Measurements from ENCODE around the gene NONO. TPM values are rescaled to one million over a fixed set of nuclear protein-coding genes. Genes with fewer than 3 reads are reported as not detected.
"Not testable (repeated sequence)": the region's sequence is repeated elsewhere in the genome, so short reads cannot be mapped to it uniquely, and the experiment has no call there.

The NONO gene
- total RNA-seq, 4 donors from 2014 or later, result 90.5 to 101 (median 92.9) TPM

DNA sequence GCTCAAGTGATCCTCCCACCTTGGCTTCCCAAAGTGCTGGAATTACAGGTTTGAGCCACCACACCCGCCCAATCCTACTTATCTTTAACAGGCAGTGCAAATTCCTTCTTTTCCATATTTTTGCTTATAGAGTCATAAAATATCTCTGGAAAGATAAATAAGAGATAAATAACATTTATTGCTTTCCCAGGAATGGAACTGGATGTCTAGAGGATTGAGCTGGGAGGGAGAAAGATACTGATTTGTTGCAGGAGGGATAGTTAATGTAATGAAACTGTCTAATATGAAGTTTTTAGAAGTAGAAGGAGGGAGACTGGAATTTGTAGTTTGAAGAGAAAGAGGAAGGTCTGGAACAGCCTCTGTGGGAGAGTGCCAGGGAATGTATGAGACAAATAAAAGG is 38.3 kb downstream of the NONO start:
- Histone ChIP-seq H3K4me1 (no peaks in the 10 kb centered on the region), H3K9me3 (peaks cover 0 to 3% (median 0%) of the 10 kb centered on the region in 3 donors), H3K36me3 (no peaks in the 10 kb centered on the region), H3K27ac (no peak overlapping the region), H3K4me3 (no peak overlapping the region), H3K27me3 (no peaks in the 10 kb centered on the region)
- ATAC-seq (no peak), DNase-seq (no peak)
- in situ Hi-C loops (cut with MboI; ENCODE audit: low sequenced_read_pairs in 4 of 4), result no loop called here
- intact Hi-C loops (cut with DNase I; ENCODE audit: low total_unique reads), result no loop called here
- no peak for TF ChIP-seq POLR2A (IDR thresholded peaks at IDR 0.05)
- TF ChIP-seq, protein P1, sequence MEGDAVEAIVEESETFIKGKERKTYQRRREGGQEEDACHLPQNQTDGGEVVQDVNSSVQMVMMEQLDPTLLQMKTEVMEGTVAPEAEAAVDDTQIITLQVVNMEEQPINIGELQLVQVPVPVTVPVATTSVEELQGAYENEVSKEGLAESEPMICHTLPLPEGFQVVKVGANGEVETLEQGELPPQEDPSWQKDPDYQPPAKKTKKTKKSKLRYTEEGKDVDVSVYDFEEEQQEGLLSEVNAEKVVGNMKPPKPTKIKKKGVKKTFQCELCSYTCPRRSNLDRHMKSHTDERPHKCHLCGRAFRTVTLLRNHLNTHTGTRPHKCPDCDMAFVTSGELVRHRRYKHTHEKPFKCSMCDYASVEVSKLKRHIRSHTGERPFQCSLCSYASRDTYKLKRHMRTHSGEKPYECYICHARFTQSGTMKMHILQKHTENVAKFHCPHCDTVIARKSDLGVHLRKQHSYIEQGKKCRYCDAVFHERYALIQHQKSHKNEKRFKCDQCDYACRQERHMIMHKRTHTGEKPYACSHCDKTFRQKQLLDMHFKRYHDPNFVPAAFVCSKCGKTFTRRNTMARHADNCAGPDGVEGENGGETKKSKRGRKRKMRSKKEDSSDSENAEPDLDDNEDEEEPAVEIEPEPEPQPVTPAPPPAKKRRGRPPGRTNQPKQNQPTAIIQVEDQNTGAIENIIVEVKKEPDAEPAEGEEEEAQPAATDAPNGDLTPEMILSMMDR (IDR thresholded peaks at IDR 0.05 in 4 of 5, conservative IDR thresholded peaks at IDR 0.05 in 1 of 5), result no peak

DNA sequence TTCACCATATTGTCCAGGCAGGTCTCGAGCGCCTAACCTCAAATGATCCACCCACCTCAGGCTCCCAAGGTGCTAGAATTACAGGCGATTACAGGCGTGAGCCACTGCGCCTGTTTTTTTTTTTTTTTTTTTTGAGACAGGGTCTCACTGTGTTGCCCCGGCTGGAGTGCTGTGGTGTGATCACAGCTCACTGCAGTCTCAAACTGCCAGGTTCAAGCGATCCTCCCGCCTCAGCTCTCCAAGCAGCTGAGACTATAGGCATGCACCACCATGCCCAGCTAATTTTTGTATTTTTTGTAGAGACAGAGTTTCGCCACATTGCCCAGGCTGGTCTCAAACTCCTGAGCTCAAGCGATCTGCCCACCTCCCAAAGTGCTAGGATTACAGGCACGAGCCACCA is 41.0 kb downstream of the NONO start:
- H3K9me3 ChIP-seq; ATAC-seq; DNase-seq; H3K4me3 ChIP-seq; H3K4me1 ChIP-seq; H3K27ac ChIP-seq; in situ Hi-C loops (cut with MboI; ENCODE audit: low sequenced_read_pairs in 4 of 4); intact Hi-C loops (cut with DNase I; ENCODE audit: low total_unique reads); H3K36me3 ChIP-seq; H3K27me3 ChIP-seq: not testable (repeated sequence)

DNA sequence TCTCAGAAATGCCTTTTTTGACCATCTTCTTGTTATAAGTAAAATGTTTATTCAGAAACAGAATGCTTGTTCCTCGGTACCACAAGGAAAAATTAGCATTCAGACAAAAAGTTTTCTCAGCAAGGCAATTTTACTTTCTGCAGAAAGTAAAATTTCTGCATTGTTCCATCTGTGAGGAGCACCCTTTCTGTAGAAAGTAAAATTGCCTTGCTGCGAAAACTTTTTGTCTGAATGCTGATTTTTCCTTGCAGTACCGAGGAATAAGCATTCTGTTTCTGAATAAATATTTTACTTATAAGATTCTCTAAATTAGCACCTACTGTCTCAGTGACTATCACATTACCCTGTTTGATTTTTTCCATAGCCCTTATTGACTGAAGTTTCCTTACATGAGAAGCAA is 43.0 kb downstream of the NONO start:
- in situ Hi-C loops (cut with MboI; ENCODE audit: low sequenced_read_pairs in 4 of 4), result no loop called here
- DNase-seq (no peak), ATAC-seq (no peak)
- H3K36me3 ChIP-seq, result no peaks in the 10 kb centered on the region
- H3K4me1 ChIP-seq, result no peaks in the 10 kb centered on the region
- H3K27ac ChIP-seq, result no peak overlapping the region
- intact Hi-C loops (cut with DNase I; ENCODE audit: low total_unique reads), result no loop called here
- H3K27me3 ChIP-seq, result no peaks in the 10 kb centered on the region
- H3K4me3 ChIP-seq, result no peak overlapping the region
- peaks cover 0 to 7% (median 0%) of the 10 kb centered on the region in 3 donors for H3K9me3 ChIP-seq
- TF ChIP-seq, protein P1 (IDR thresholded peaks at IDR 0.05 in 4 of 5, conservative IDR thresholded peaks at IDR 0.05 in 1 of 5), result no peak
- no peak for TF ChIP-seq POLR2A (IDR thresholded peaks at IDR 0.05)

DNA sequence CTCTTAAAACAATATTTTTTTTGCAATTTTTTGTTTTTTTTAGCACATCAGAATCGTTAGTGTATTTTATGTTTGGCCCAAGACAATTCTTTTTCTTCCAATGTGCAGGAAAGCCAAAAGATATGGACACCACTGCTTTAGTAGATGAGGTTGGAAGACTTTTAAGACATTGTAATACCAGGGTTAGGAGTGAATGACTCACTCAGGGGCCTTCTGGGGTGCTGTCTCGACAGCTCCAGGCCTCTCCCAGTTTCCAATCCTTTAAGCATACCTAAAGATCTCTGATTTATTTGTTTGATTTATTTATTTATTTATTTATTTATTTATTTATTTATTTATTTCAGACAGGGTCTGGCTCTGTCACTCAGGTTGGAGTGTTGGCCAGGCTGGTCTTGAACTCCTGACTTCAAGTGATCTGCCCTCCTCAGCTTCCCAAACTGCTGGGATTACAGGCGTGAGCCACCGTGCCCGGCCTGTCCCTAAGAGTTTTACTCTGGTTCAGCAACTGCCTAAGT is 65.8 kb downstream of the NONO start:
- ATAC-seq; H3K9me3 ChIP-seq; H3K27me3 ChIP-seq; H3K4me1 ChIP-seq; H3K36me3 ChIP-seq; H3K4me3 ChIP-seq; intact Hi-C loops (cut with DNase I; ENCODE audit: low total_unique reads); H3K27ac ChIP-seq; in situ Hi-C loops (cut with MboI; ENCODE audit: low sequenced_read_pairs in 4 of 4); DNase-seq: not testable (repeated sequence)

DNA sequence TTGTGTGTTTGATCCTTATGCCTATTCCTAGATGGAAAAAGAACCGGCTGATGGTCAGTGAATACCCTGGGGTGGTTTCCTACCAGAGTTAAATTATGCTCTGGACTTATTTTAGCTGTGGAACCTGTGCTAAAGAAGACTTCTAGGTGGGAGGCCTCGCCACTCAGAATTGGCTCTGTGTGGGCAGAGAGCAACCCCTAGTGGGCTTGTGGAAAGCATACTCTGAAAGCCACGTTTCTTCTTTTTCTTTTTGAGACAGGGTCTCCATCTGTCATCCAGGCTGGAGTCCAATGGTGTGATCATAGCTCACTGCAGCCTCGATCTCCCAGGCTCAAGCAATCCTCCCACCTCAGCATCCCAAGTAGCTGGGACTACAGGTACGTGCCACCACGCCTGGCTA is 66.4 kb downstream of the NONO start:
- intact Hi-C loops (cut with DNase I; ENCODE audit: low total_unique reads); H3K4me1 ChIP-seq; H3K9me3 ChIP-seq; H3K27me3 ChIP-seq; H3K36me3 ChIP-seq; H3K27ac ChIP-seq; ATAC-seq; DNase-seq; H3K4me3 ChIP-seq: not testable (repeated sequence)
- in situ Hi-C loops (cut with MboI; ENCODE audit: low sequenced_read_pairs in 4 of 4), result loop anchor here in 2 of 4 donors (25.0 kb wide), 1 partner anchor 88 kb away; the partner anchor contains the start of gene ZMYM3 (in 2 of the 2)

Other genes with a start within 250 kb of the NONO start
- 10 to 100 TPM; 31.7 to 66.9 (median 43.4) TPM for gene SNX12, start 215.3 kb upstream of the NONO start, total RNA-seq
- 10 to 100 TPM; 35.2 to 48.0 (median 41.8) TPM for gene FOXO4, start 187.8 kb upstream of the NONO start, total RNA-seq
- not detected for gene CXorf65, start 176.9 kb upstream of the NONO start, total RNA-seq
- gene IL2RG, start 172.1 kb upstream of the NONO start, total RNA-seq, result 1 to 10 TPM in 2 of 4 donors, under 1 TPM in 1, not detected in 1; 0.78 to 3.6 (median 1.3) TPM
- gene MED12, start 165.0 kb upstream of the NONO start, total RNA-seq, result 10 to 100 TPM; 11.8 to 25.5 (median 17.4) TPM
- under 1 TPM in 3 of 4 donors, not detected in 1; 0.31 to 0.39 (median 0.31) TPM for gene NLGN3, start 138.8 kb upstream of the NONO start, total RNA-seq
- under 1 TPM in 2 of 4 donors, not detected in 2; 0.24 to 0.80 TPM for gene GJB1, start 60.4 kb upstream of the NONO start, total RNA-seq
- 10 to 100 TPM in 1 of 4 donors, 1 to 10 TPM in 3; 7.1 to 10.2 (median 8.9) TPM for gene ZMYM3, start 29.5 kb upstream of the NONO start, total RNA-seq
- 10 to 100 TPM in 1 of 4 donors, 1 to 10 TPM in 3; 2.4 to 17.1 (median 5.4) TPM for gene ITGB1BP2, start 18.1 kb downstream of the NONO start, total RNA-seq
- gene TAF1, start 82.7 kb downstream of the NONO start, total RNA-seq, result 10 to 100 TPM; 13.2 to 21.7 (median 19.1) TPM
- 100 to 1,000 TPM in 1 of 4 donors, 10 to 100 TPM in 3; 34.5 to 146 (median 62.1) TPM for gene OGT, start 249.5 kb downstream of the NONO start, total RNA-seq

All from gastrocnemius medialis (tissue), 4 donors.